Umbilical cord (tissue), 2 donors: Measurements from ENCODE around the gene TNIP2. TPM values are rescaled to one million over a fixed set of nuclear protein-coding genes. Genes with fewer than 3 reads are reported as not detected.
A peak's percentile ranks its signal among the peaks of the same experiment; 100 is the strongest.
"Not testable (repeated sequence)": the region's sequence is repeated elsewhere in the genome, so short reads cannot be mapped to it uniquely, and the experiment has no call there.

ENCODE experiments used
- DNase-seq: peaks from one replicate; pipeline ENCODE4 v3.0.0-alpha.2; 2015; ENCODE audit warnings: low spot score
- total RNA-seq: library from RNA; depleted of rRNA; stranded (reverse); fragments of >200 nt; gene quantifications from one replicate; pipeline ENCODE4 v1.2.3, GENCODE V29; 2014; ENCODE audit warnings: low replicate concordance; ENCODE audit not compliant: insufficient read depth

The TNIP2 gene
- total RNA-seq, 1 donor from 2014 or later = 25.5 TPM

DNA sequence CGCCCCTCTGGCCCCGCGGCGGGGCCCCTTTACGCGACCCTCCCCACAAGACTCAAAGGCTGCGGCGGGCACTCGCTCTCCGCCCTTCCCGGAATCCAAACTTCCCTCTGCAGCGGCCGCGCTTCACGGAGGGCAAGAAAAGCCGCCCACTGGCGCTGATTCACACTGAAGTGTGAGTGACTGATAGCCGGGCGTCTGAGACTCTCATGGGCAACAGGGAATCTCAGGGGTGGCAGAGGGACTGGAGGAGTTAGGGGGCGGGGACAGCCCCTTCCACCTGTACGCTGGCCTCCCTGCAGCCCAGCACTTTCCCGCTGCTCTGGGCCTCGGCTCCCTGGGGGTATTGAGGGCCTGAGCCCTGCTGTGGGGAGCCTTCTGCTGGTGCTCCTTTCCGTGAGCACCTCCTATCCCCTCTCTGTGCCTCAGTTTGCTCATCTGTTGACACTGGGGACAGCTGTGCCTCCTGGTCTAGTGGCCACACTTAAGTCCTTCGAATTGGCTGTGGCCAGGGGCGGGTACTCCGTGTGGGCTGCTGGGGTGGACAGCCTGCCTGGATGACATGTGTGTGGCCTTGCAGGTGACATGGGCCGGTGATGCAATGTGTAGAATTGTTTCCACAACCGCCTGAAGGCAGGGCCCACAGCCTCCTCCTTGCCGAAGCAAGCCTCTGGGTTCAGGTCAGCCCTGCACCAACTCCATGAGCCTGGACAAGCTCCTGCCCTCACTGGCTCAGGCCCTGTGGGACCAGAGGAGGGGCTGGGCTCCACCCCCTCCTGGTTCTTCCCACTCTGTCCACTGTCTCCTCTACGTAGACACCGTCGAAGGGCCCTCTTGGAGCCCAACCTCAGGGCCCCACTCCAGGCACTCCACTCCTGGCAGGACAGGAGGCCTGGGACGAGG is 37.7 kb upstream of the TNIP2 start:
- no peak for DNase-seq

DNA sequence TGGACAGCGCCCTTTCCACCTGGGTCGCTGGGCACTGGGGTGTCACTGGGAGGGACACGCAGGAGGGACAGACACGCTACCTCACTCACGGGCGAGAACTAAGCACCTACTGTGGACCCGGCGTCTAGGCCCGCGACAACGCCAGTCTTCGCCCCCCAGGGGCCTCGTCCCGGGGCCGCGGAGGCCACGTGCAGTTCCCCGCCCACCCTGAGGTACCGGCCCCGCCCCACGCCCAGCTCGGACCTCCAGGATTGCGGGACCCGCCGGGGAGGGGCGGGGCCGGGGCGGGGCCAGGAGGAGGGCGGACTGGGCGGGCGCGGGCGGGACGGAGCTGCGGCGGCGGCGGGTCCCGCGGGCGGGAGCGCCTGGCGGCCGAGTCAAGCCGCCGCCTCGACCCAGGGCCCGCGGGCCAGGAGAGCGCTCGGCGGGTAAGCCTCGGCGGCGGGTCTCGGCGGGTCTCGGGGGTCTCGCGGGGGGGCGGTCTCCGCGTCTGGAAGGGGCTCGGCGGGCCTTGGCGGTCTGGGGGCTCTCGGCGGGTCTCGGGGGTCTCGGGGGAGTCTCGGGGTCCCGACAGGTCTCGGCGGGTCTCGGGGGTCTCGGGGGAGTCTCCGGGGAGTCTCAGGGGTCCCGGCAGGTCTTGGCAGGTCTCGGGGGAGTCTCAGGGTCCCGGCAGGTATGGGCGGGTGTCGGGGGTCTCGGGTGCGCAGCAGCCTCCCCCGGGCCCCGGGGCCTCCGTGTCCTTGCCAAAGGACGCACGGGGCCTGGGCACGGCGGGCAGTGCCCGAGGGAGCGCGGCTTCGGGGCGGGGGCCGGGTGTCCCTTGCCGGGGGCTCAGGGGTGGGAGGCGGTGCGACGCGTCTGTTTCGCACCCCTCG is 36.8 kb upstream of the TNIP2 start, which contains the start of gene SH3BP2:
Gene SH3BP2 (plus strand): TSS at position 375 of the 875 bp plus-strand sequence. CDS start 27,533 bp downstream, outside the sequence.
- peak; percentile 77 for DNase-seq

GRCh38 chr4:2792396-2792710 is 36.2 kb upstream of the TNIP2 start:
- no peak for DNase-seq

DNA sequence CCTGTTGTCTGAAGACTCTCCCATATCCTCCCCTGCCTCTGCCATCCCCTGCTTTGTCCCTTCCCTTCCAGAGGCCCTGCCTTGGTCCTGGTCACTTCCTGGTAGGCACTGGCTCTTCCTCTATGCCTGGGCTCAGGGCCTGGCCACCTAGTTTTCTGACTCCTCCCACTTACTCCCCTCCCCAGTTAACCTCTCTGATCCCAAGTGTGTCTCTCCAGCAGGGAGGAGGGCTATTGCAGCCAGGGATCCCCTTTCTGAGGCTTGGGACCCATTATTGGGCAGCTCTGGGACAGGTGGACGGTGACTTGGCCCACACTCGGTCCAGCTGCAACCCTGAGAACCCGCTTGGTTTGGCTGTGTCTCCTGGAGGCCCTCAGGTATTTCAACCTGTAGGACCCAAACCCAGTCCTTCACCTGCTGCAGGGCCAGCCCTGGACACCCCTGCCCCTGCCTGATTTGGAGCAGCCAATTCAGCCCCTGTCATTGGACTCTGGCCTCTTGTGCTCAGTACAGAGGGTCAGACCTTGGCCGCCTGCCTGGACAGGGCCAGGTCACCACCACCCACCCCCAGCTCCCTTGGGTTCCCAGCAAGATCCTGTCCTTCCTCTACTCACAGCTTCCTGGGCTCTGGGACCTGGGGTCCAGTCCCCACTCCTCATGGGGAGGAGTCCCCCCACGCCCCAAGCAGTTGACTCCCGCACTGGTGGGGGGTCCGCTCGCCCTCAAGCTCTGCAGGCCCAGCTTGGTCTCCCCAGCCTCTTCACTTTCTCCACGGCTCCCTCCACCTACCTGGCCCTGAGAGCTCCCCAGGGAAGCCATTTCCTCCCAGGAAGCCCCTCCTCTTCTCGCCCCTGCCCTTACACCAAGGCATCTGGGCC is 35.6 kb upstream of the TNIP2 start:
- no peak for DNase-seq

- no peak for DNase-seq
Measured at GRCh38 chr4:2790583-2791517, 34.7 kb upstream of the TNIP2 start.

DNA sequence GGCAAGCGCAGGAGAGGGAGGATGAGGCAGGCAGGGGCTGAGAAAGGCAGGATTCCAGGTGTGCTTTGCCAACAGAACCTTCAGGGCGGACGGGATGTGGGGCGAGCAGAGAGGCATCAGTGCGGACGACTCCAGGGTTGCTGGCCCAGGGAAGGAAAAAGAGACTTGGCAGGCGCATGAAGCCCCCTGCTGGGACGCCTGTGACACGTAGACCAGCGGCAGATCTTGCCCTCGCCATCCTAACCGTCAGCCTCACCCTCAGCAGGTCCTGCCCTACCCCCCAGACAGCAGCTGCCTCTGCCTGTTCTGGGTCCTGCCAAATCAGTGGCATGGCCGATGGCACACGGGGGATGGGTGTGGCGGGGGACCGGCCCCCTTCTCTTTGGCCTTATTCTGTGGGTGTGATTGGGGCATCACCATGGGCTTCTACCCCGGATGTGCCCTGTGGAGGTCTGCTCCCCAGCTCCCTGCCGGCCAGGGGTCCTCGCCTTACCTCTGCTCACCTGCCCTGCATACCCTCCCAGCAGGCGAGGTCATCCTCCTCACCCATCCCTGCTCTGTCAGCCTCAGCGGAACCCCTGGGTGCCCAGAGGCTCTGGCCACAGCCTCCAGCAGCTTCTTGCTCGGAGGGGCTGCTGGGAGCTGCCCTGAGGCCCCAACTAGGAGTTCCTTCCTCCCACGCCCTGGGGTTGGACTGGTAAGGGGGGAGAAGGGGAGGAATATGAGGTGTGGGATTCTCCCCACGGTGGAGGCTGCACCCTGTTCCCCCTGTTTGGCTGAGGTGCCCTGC is 33.9 kb upstream of the TNIP2 start:
- DNase-seq = no peak

- DNase-seq = no peak
Measured at GRCh38 chr4:2789351-2789750, 33.2 kb upstream of the TNIP2 start.

GRCh38 chr4:2788532-2789103 is 32.5 kb upstream of the TNIP2 start:
- peak; percentile 69 for DNase-seq

DNA sequence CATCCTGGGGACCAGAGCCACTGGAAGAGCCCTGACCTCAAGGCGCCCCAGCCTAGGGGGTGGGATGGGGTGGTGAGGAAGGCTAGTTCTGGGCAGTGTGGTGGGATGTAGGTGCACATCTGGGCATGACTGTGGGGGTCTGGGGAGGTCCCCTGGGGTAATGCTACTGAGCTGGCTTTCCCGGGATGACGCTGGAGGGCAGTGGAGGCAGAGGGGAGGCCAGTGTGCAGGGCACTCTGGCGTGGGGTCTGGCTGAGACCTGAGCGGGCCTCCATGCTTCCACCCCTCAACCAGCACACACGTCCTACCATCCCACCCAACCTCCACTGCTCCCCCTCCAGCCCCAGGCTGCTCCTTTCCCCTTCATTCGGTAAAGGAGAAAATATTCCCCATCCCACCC is 32.0 kb upstream of the TNIP2 start:
- no peak for DNase-seq

- DNase-seq = no peak
Measured at GRCh38 chr4:2787230-2788100, 31.3 kb upstream of the TNIP2 start.

DNA sequence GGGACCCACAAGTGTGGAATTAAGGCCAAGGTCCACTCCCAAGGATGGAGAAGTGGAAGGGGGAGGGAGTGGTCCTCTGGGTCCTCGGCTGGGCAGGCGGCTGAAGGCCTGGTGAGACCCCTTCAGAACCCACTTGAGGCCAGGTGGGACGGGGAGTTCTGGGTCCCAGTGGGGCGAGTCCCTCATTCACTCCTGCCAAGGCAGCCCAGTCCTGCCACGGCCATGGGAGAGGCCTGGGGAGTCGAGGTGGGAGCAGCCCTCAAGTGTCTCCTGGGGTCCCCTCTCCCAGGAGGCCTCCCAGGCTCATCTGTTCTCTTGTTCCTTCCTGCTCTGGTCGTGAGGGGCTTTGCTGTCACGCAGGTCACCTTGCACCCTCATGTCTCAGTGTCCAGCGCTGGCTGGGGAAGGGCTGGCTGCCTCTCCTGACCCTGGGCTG is 30.7 kb upstream of the TNIP2 start:
- DNase-seq = no peak

- no peak for DNase-seq
Measured at GRCh38 chr4:2786152-2786671, 30.1 kb upstream of the TNIP2 start.

DNA sequence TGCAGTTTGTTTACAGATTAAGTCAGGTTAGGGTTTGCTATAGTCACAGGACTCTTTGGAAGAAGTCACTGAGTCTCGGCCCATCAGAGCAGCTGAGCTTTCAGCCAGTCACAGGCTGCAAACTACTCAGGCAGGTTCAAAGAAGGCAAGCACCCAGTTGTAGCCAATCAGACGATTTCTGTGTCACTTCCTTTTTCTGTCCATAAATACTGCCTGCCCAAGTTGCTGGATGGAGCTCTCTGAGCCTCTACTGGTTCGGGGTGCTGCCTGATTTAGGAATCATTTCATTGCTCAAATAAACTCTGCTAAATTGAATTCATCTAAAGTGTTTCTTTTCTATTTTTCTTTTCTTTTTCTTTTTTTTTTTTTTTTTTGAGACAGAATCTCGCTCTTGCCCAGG is 29.5 kb upstream of the TNIP2 start:
- no peak for DNase-seq

GRCh38 chr4:2783790-2784189 is 27.7 kb upstream of the TNIP2 start:
- no peak for DNase-seq

GRCh38 chr4:2781911-2782310 is 25.8 kb upstream of the TNIP2 start:
- no peak for DNase-seq

- not testable (repeated sequence) for DNase-seq
Measured at GRCh38 chr4:2780643-2781042, 24.5 kb upstream of the TNIP2 start.

- DNase-seq = peak; percentile 40
Measured at GRCh38 chr4:2771264-2771663, 15.1 kb upstream of the TNIP2 start.

- no peak for DNase-seq
Measured at GRCh38 chr4:2768921-2769336, 12.8 kb upstream of the TNIP2 start.
